NB4 (cell line): ENCODE data around the gene SFXN2.

Source experiments
- DNase-seq: peaks from one replicate; pipeline ENCODE4 v3.0.0; 2010; ENCODE audit warnings: low read depth
- H3K4me3 ChIP-seq: one replicate; pipeline ENCODE4 v1.5.1; 2011; ENCODE audit warnings: mild to moderate bottlenecking, low read depth, low read length, moderate library complexity
- CTCF ChIP-seq: IDR thresholded peaks from one replicate; pipeline ENCODE4 v1.5.1; 2012; ENCODE audit warnings: low read depth, low read length
- MAX ChIP-seq: IDR thresholded peaks from 2 replicates; pipeline ENCODE4 v1.6.1; 2011; ENCODE audit warnings: low read depth, low read length
- MYC ChIP-seq: IDR thresholded peaks from 2 replicates; pipeline ENCODE4 v1.6.1; 2011; ENCODE audit warnings: low read depth, low read length
- POLR2A ChIP-seq: IDR thresholded peaks from 2 replicates; pipeline ENCODE4 v1.6.1; 2011; ENCODE audit warnings: mild to moderate bottlenecking; ENCODE audit not compliant: insufficient read length; ENCODE audit errors: extremely low read depth

Gene SFXN2

GRCh38 chr10:102705531-102705930, 8.9 kb upstream of the SFXN2 start:
- H3K4me3 ChIP-seq = no peak overlapping the region
- no peak for DNase-seq
- TF ChIP-seq MYC = no peak
- TF ChIP-seq CTCF = no peak
- no peak for TF ChIP-seq MAX
- TF ChIP-seq POLR2A = no peak

- no peak overlapping the region for H3K4me3 ChIP-seq
- TF ChIP-seq MAX = no peak
- no peak for TF ChIP-seq MYC
- no peak for TF ChIP-seq CTCF
- no peak for TF ChIP-seq POLR2A
- no peak for DNase-seq
These were observed 3.8 kb upstream of the SFXN2 start for GRCh38 chr10:102710609-102711008.

- DNase-seq = no peak
- H3K4me3 ChIP-seq = no peak overlapping the region
- TF ChIP-seq MAX = no peak
These were observed 2.3 kb upstream of the SFXN2 start for GRCh38 chr10:102712089-102712488.

GRCh38 chr10:102712843-102713538, 1.4 kb upstream of the SFXN2 start:
- peak overlapping the region; percentile 69 for H3K4me3 ChIP-seq
- no peak for TF ChIP-seq MAX
- no peak for DNase-seq

GRCh38 chr10:102713539-102713813, 960 bp upstream of the SFXN2 start:
- DNase-seq = no peak
- no peak; the same call in 1 of the 2 replicates for TF ChIP-seq MYC
- no peak for TF ChIP-seq MAX
- TF ChIP-seq CTCF = no peak
- no peak for TF ChIP-seq POLR2A

GRCh38 chr10:102713814-102714620, 419 bp upstream of the SFXN2 start, which contains the start of gene ARL3:
Gene ARL3, minus strand, starts transcription at chr10:102714397. Its CDS starts 122 bp downstream, at chr10:102714275.
- peak within 1 kb of the TSS; percentile 84 for H3K4me3 ChIP-seq
- DNase-seq = peak; percentile 100
- TF ChIP-seq CTCF (peak; percentile 16), POLR2A (peak; percentile 35), MYC (no peak), MAX (peak; percentile 90; the same call in 1 of the 2 replicates)

More at GRCh38 chr10:102713539-102713813, 960 bp upstream of the SFXN2 start:
- peak overlapping the region; percentile 69 for H3K4me3 ChIP-seq
